Mucosa of stomach (tissue), 1 donor: ENCODE measurements around the gene ADAMTS9.

ENCODE experiments used
- H3K27me3 ChIP-seq: one replicate; pipeline ENCODE4 v1.7.0; 2013; ENCODE audit warnings: mild to moderate bottlenecking, low read length; ENCODE audit not compliant: control insufficient read depth, insufficient read depth
- H3K36me3 ChIP-seq: one replicate; pipeline ENCODE4 v1.7.0; 2013; ENCODE audit warnings: low read length; ENCODE audit not compliant: control insufficient read depth, insufficient read depth
- H3K4me1 ChIP-seq: one replicate; pipeline ENCODE4 v1.7.0; 2013; ENCODE audit warnings: mild to moderate bottlenecking, low read length; ENCODE audit not compliant: control insufficient read depth, insufficient read depth
- H3K4me3 ChIP-seq: one replicate; pipeline ENCODE4 v1.7.0; 2013; ENCODE audit warnings: low read length
- H3K9ac ChIP-seq: one replicate; pipeline ENCODE4 v1.7.0; 2013; ENCODE audit warnings: mild to moderate bottlenecking, low read length, moderate library complexity
- H3K9me3 ChIP-seq: one replicate; pipeline ENCODE4 v1.7.0; 2013; ENCODE audit warnings: mild to moderate bottlenecking, low read length, moderate library complexity; ENCODE audit not compliant: control insufficient read depth
- donor health status: Pancreatic carcinoma.

ADAMTS9 gene

DNA sequence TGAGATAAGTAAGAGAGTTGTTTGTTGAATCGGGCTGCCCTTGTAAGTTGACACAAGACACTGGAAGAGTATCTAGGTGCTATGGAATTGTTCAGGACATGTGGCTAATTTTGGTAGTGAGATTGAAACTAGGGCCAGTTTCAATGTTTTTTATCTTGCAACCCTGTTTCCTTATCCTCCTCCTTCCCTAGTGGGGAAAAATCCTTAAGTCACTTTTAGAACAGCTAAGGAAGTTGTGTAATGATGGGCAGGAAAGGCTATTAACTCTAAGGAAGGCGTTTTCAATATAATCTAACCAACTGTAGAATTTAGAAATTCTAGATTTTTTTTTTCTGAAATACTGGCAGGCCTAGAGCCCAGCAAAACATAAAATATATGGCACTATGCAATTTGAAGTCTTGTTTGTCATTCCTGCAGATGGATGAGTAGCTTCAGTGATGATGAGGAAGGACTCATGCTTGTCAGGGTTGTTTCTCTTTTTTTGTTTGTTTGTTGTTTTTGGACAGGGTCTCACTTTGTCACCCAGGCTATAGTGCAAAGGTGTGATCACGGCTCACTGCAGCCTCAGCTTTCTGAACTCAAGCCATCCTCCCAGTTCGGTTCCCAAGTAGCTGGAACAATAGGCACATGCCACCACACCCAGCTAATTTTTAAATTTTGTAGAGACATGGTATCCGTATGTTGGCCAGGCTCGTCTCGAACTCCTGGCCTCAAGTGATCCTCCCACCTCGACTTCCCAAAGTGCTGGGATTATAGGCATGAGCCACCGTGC lies 27.6 kb upstream of the ADAMTS9 start:
- Histone ChIP-seq H3K9me3 (no peaks in the 10 kb centered on the region), H3K36me3 (no peaks in the 10 kb centered on the region), H3K4me3 (no peak overlapping the region), H3K9ac (no peak overlapping the region), H3K27me3 (no peaks in the 10 kb centered on the region), H3K4me1 (no peaks in the 10 kb centered on the region)

DNA sequence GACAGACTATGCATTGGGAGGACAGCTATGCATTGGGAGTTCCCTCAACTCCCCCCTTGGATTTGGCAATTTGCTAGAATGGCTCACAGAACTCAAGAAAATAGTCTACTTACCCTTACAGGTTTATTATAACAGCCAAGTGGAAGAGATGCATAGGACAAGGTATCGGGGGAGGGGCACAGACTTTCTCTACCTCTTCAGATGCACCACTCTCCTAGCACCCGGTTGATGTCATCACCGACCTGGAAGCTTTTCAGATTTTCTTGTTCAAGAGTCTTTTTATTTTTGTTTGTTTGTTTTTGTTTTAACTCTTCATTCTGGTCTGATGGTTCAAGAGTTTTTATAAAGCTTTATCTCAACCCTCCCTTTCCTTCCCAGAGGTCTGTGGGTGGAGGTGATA lies 20.7 kb upstream of the ADAMTS9 start:
- Histone ChIP-seq H3K9me3 (no peaks in the 10 kb centered on the region), H3K4me1 (no peaks in the 10 kb centered on the region), H3K36me3 (no peaks in the 10 kb centered on the region), H3K4me3 (no peak overlapping the region), H3K9ac (no peak overlapping the region), H3K27me3 (no peaks in the 10 kb centered on the region)

DNA sequence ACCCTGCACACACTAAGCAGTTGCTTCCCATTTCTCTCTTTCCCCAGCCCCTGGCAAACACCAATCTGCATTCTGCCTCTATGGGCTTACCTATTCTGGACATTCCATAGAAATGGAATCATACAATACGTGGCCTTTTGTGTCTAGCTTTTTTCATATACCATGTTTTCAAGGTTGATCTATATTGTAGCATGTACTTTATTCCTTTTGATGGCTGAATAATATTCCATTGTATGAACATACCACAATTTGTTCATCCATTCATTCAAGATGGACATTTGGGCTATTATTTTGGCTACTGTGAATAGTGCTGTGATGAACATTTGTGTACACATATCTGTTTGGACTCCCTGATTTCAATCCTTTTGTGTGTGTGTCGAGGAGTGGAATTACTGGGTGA lies 18.1 kb upstream of the ADAMTS9 start:
- H3K9ac ChIP-seq = no peak overlapping the region
- H3K4me3 ChIP-seq = no peak overlapping the region
- H3K27me3 ChIP-seq = no peaks in the 10 kb centered on the region
- H3K9me3 ChIP-seq = no peaks in the 10 kb centered on the region
- H3K4me1 ChIP-seq = no peaks in the 10 kb centered on the region
- no peaks in the 10 kb centered on the region for H3K36me3 ChIP-seq

DNA sequence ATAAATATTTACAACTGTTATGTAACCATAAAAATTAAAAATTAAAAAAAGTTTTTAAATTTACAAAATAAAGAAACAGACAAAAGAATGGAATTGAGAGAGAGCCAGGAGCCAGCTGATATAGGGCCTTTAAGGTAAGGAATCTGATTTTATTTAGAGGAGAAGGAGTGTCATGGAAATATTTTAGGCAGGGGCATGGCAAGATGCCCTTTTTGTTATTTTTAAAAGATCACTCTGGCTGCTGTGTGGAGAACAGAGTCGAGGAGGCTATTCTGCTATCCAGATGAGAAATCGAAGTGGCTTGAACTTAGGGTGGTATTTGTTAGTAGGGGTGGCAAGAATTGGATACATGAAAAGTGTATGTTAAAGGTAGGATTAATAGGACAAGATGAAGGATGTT lies 9.1 kb upstream of the ADAMTS9 start:
- Histone ChIP-seq H3K4me3 (no peak overlapping the region), H3K27me3 (no peaks in the 10 kb centered on the region), H3K4me1 (no peaks in the 10 kb centered on the region), H3K36me3 (no peaks in the 10 kb centered on the region), H3K9me3 (no peaks in the 10 kb centered on the region), H3K9ac (no peak overlapping the region)

DNA sequence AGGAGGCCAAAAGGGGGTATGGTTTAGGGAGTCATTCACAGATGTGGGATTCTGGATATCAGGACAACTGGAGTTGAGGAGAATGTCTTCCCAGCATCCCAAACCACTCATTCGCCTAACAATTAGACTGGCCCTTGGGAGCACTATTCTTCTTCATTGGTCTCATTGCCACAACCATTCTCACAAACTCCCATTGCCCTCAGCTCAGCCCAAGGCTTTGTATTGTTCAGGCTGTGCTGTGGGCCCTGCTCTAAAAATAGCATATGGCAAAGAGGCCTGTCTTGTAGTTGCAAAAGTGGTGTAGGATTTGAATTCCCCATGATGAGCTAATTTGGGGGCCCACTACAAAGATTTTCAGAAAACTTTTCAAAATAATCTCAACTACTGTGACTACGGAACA lies 6.3 kb upstream of the ADAMTS9 start:
- Histone ChIP-seq H3K36me3 (no peaks in the 10 kb centered on the region), H3K9me3 (no peaks in the 10 kb centered on the region), H3K4me3 (no peak overlapping the region), H3K9ac (no peak overlapping the region), H3K4me1 (no peaks in the 10 kb centered on the region), H3K27me3 (no peaks in the 10 kb centered on the region)

DNA sequence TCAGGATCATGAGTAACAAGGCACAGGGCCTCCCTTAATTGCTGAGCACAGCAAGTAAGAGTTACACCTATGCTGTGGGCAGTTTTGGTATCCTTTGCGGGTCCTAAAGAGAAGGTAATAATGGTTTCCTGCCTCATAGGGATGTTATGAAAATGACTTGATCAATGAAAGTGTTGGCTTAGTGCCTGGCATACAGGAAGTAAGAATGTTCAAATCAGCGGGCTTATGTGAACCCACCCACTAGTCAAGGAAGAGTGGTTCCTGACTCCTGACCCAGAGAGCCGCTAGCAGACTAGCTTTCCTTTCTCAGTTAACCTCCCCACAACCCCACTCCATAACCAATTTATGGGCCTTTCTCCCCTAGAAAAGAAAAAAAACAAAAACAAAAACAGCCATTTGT lies 5.2 kb upstream of the ADAMTS9 start:
- Histone ChIP-seq H3K27me3 (peaks cover 8% of the 10 kb centered on the region), H3K36me3 (no peaks in the 10 kb centered on the region), H3K9ac (no peak overlapping the region), H3K9me3 (no peaks in the 10 kb centered on the region), H3K4me1 (no peaks in the 10 kb centered on the region), H3K4me3 (no peak overlapping the region)

DNA sequence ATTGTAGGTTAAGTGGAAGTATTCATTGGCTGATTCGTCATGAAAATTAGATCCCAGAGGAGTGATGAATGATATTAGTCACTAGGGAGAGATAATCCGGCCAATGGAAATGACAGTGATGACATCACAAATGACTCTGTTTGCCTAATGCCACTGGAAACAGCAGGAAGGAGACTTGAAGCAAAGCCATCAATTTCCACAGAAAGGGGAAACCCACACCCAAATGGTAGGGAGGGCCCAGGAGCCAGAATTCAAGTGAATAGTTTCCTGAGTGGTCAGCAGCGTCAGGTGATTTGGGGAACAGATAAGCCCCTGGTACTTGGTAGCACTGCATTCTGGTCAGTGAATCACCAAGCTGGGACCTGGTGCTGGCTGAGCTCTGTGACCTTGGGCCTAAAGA lies 3.3 kb upstream of the ADAMTS9 start:
- no peaks in the 10 kb centered on the region for H3K4me1 ChIP-seq
- H3K9me3 ChIP-seq = no peaks in the 10 kb centered on the region

DNA sequence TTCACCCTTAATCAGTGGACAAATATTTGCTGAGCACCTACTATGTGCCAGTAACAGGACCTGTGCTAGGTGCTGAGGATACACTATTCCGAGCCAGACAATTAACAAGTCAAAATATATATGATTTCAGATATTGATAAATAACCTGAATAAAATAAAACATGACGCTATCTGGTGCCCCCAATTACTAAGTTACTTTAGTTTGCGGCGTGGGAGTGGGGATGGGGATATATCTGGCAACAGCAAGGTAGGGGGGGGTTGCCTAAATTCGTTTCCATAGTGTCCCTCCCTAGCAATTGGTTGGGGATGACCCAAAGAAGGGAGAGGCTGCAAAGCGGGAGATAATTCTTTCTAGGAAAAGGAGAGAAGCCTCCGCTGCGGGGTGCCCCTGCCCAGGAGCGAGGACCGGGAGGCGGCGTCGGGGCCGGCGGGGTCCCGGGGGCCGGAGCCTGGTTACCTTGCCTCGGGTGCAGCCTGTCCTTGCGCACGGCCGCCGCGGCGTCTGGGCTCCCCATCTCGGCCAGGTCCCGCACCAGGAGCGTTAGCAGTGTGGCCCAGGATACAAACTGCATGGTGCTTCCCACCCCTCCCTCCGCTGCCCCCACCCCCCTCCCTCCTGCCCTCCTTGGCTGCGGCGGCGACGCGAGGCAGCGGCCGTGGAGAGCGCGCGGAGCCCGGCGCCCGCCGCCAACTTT lies 567 bp downstream of the ADAMTS9 start:
- Histone ChIP-seq H3K9me3 (no peaks in the 10 kb centered on the region), H3K27me3 (peaks cover 40% of the 10 kb centered on the region), H3K4me3 (peak overlapping the region; percentile 28), H3K4me1 (no peaks in the 10 kb centered on the region), H3K9ac (peak overlapping the region; percentile 68), H3K36me3 (no peaks in the 10 kb centered on the region)

More for the DNA sequence above, 3.3 kb upstream of the ADAMTS9 start:
- peaks cover 21% of the 10 kb centered on the region for H3K27me3 ChIP-seq
- H3K9ac ChIP-seq = no peak overlapping the region
- H3K4me3 ChIP-seq = no peak overlapping the region
- H3K36me3 ChIP-seq = no peaks in the 10 kb centered on the region

DNA sequence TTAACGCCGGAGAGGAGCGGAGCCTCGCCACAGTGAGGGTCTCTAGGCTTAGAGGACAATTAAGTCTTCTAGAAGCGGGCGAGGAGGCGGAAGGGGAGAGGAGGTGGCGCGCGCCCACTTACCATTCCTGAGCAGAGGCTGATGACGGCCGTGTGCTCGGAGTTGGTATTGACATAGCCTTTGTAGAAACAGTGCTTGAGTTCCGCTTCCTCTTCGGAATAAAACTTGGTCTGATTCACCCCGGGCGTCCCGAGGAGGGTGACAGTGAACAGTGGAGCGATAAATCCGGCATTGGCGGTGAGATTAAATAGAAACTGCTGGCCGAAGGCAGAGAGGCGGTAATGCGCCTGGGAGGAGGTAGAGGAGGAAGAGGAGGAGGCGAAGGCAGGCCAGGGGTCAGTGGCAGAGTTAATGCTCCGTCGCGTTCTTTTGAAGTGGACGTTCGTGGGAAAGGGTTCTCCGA lies 1.3 kb downstream of the ADAMTS9 start:
- Histone ChIP-seq H3K4me3 (peak overlapping the region; percentile 28), H3K36me3 (no peaks in the 10 kb centered on the region), H3K9ac (peak overlapping the region; percentile 68), H3K27me3 (peaks cover 40% of the 10 kb centered on the region), H3K9me3 (no peaks in the 10 kb centered on the region), H3K4me1 (no peaks in the 10 kb centered on the region)

DNA sequence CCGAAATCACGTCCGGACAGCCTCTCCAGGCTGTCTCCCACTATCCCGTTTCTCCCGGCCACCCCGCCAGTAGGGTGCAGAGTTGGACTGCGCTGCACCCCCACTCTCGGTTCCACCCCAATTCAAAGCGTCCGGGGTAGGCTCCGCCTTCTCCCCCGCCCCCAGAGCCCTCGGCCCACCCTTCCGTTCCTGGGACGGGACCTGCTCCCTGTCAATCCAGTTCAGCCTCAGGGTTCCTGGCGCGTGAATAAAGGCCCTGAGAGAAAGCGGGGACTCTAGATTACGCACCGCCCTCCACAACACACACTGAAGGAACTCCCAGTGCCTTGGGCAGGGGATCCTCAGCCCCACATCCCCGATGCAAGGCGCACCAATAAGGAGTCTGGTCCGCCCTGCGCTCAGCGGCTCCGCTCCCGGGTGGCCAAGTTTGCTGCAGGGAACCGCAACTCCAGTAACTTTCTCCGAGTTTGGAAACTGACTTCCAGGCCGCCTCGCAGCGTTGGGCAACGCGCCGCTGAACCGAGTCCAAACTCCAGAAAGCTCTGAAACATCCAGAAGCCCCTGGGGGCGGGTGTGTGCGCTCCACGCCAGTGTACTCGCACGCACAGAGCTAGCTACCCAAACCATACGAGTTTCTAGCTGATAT lies 1.9 kb downstream of the ADAMTS9 start:
- Histone ChIP-seq H3K9me3 (no peaks in the 10 kb centered on the region), H3K27me3 (peaks cover 40% of the 10 kb centered on the region), H3K9ac (peak overlapping the region; percentile 71), H3K4me1 (no peaks in the 10 kb centered on the region), H3K36me3 (no peaks in the 10 kb centered on the region), H3K4me3 (peak overlapping the region; percentile 28)

DNA sequence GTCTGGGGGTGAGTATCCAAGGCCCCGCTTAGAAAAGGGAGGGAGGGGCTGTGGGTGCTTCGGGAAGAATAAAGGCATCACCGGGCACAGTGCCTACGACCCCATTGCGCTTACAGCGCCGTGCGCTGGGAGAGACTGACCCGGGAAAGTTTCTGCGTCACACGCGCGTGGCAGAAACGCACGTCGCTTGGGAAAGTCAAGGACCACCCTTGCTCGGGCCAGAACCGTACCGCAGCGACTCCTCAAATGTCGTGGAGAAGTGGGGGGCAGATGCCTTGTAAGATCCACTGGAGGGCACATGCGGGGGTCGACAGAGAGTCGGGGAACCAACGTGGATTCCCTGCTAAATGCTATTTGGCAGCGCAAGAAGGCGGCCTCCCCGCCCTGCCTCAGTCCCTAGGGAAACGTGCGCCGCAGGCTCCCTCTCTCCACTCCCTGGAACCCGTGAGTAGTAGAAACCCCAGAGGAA lies 2.4 kb downstream of the ADAMTS9 start:
- Histone ChIP-seq H3K9me3 (no peaks in the 10 kb centered on the region), H3K9ac (peak overlapping the region; percentile 71), H3K27me3 (peaks cover 40% of the 10 kb centered on the region), H3K4me3 (no peak overlapping the region), H3K36me3 (no peaks in the 10 kb centered on the region), H3K4me1 (no peaks in the 10 kb centered on the region)

DNA sequence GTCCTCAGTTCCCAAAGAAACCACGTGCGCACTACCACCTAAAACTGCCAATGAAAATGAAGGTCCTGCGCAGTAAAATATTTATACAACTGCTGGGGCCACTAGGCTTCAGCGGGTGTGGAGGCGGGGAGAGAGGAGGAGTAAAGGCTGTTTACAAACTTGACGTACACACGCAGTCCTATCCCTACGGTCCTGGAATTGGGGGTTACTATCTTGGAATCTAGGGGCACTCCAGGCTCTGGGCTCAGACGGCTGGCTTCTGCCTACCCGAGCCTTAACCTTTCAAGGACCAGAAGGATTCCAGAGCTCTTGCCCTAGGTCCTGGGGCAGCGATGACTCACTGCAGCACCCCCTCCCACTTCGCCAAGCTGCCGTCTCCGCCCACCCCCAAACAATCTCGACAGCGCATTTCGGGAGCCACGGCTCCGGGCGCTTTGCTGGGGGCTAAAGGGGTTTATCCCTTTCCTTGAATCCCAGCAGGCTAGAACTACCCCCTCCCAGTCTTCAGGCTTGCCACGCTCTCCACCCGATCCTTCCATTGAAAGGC lies 3.0 kb downstream of the ADAMTS9 start:
- Histone ChIP-seq H3K9ac (peak overlapping the region; percentile 71), H3K9me3 (no peaks in the 10 kb centered on the region), H3K27me3 (peaks cover 40% of the 10 kb centered on the region), H3K36me3 (no peaks in the 10 kb centered on the region), H3K4me3 (no peak overlapping the region), H3K4me1 (no peaks in the 10 kb centered on the region)
